HT-29 (cell line): ENCODE data around the gene ITPRID1. TPM values are rescaled to one million over a fixed set of nuclear protein-coding genes. Genes with fewer than 3 reads are reported as not detected.

Experiments
- DNase-seq: peaks from one replicate; pipeline ENCODE4 v3.0.0-alpha.2; 2015; ENCODE audit warnings: low spot score
- total RNA-seq: library from RNA; depleted of rRNA; stranded (reverse); fragments of >200 nt; shearing (Covaris generic); gene quantifications from 2 replicates; pipeline ENCODE4 v1.2.3, GENCODE V29; 2014; rRNA removed

ITPRID1 gene
- total RNA-seq, 1 experiment from 2014 or later: not detected

DNA sequence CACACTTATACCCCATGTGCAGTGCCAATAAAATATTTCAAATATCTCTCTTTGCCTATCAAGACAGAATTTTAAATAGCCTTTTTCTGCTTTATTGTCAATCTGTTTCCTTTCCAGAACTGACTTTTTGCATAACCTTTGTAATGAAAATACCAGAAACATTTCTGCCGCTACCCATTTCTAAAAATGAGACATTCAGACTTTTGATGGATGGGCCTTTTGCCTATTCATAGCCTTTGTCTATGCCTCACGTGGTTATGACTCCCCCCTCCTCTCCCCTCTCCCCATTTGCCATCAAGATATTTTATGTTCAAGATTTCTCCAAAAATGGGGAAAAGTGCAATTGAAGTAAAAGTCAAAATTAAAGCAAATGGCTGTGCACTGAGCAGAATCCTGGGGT lies 179.0 kb downstream of the ITPRID1 start:
- no peak for DNase-seq

GRCh38 chr7:31695859-31696614 lies 182.1 kb downstream of the ITPRID1 start:
- no peak for DNase-seq

- no peak for DNase-seq
Observed at GRCh38 chr7:31699050-31699449, 185.2 kb downstream of the ITPRID1 start.

- DNase-seq: no peak
Observed at GRCh38 chr7:31702354-31702753, 188.5 kb downstream of the ITPRID1 start.

- DNase-seq: no peak
Observed at GRCh38 chr7:31705377-31705776, 191.5 kb downstream of the ITPRID1 start.

GRCh38 chr7:31707089-31707488 lies 193.2 kb downstream of the ITPRID1 start:
- DNase-seq: no peak

Other genes with a start within 250 kb of the ITPRID1 start
- gene NEUROD6, start 173.4 kb upstream of the ITPRID1 start, total RNA-seq: not detected in 2 replicates
- gene PPP1R17, start 173.1 kb downstream of the ITPRID1 start, total RNA-seq: not detected in 2 replicates